Testis (tissue), 2 donors: ENCODE measurements around the gene HHATL.

Experiments used
- POLR2A ChIP-seq: fragments of 450-650 bp; IDR thresholded peaks from one replicate; pipeline ENCODE4 v1.6.1; 2017; ENCODE audit warnings: antibody characterized with exemption, mild to moderate bottlenecking, moderate library complexity
- TF ChIP-seq, protein P1 (sequence below), 3 experiments: fragments of 450-650 bp in 2 of 3; fragments of 200-600 bp in 1 of 3; sonication (generic) in 1 of 3; IDR thresholded peaks; one replicate each; pipeline ENCODE4 v1.5.1; 2016 to 2019; ENCODE audit warnings: antibody characterized with exemption in 3 of 3, mild to moderate bottlenecking in 2 of 3, moderate library complexity in 1 of 3

DNA sequence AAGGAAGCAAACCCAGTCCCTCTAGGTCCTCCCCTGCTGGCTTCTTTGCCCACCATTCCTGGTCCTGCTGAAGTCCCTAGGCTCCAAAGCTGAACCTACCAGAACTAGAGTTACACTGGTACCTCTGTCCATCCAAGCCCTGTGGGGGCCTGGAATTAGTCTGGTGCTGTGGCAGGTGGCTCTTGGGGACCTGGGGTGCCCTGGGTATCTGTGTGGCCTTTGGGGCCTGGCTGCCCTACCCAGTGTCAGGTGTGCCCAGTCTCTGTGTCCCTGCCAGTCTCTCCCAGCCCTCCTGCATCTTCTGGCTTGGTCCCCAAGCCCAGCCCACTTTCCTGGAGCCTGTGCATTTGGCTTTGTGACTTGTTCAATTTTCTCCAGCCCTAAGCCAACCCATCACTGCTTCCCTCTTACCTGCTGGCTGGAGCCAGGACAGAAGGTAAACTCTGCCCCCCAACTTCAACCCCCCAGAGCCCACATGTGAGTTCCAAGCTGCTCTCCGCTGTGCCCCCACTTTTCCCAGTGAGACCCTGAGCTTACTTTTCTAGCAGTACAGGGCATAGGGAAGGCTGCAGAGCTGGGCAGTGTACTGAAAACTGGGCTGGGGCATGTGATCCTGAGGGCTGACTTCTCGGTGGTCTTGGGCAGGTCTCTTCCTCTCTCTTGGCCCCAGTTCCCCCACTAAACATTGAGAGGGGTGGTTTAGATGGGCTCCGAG is 28.3 kb upstream of the HHATL start:
- TF ChIP-seq POLR2A: no peak
- TF ChIP-seq, protein P1, sequence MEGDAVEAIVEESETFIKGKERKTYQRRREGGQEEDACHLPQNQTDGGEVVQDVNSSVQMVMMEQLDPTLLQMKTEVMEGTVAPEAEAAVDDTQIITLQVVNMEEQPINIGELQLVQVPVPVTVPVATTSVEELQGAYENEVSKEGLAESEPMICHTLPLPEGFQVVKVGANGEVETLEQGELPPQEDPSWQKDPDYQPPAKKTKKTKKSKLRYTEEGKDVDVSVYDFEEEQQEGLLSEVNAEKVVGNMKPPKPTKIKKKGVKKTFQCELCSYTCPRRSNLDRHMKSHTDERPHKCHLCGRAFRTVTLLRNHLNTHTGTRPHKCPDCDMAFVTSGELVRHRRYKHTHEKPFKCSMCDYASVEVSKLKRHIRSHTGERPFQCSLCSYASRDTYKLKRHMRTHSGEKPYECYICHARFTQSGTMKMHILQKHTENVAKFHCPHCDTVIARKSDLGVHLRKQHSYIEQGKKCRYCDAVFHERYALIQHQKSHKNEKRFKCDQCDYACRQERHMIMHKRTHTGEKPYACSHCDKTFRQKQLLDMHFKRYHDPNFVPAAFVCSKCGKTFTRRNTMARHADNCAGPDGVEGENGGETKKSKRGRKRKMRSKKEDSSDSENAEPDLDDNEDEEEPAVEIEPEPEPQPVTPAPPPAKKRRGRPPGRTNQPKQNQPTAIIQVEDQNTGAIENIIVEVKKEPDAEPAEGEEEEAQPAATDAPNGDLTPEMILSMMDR (IDR thresholded peaks at IDR 0.05): no peak
